Esophagus (tissue), 2 donors: ENCODE results near the gene SUMF1. TPM values are rescaled to one million over a fixed set of nuclear protein-coding genes. Genes with fewer than 3 reads are reported as not detected.

Experiments used
- H3K27ac ChIP-seq, 2 donors: one replicate each; pipeline ENCODE4 v1.5.1; 2013; ENCODE audit warnings: low read depth in 2 of 2, mild to moderate bottlenecking in 2 of 2, inconsistent platforms in 1 of 2, low read length in 1 of 2, moderate library complexity in 1 of 2
- H3K27me3 ChIP-seq, 2 donors: one replicate each; pipeline ENCODE4 v1.6.1; 2013; ENCODE audit warnings: low read length in 2 of 2, control low read depth in 1 of 2, mild to moderate bottlenecking in 1 of 2; ENCODE audit not compliant: insufficient read depth in 2 of 2, control insufficient read depth in 1 of 2
- H3K36me3 ChIP-seq, 2 donors: one replicate each; pipeline ENCODE4 v1.6.1; 2013; ENCODE audit warnings: low read length in 1 of 2; ENCODE audit not compliant: control insufficient read depth in 2 of 2, insufficient read depth in 2 of 2
- H3K4me1 ChIP-seq, 2 donors: one replicate each; pipeline ENCODE4 v1.6.1; 2013; ENCODE audit warnings: low read length in 1 of 2; ENCODE audit not compliant: control insufficient read depth in 2 of 2, insufficient read depth in 2 of 2
- H3K4me3 ChIP-seq, 2 donors: one replicate each; pipeline ENCODE4 v1.5.1; 2013; ENCODE audit warnings: low read length in 2 of 2, mild to moderate bottlenecking in 2 of 2, low read depth in 1 of 2, moderate library complexity in 1 of 2
- H3K9me3 ChIP-seq, 2 donors: one replicate each; pipeline ENCODE4 v1.6.1; 2013; ENCODE audit warnings: mild to moderate bottlenecking in 2 of 2, low read depth in 1 of 2, low read length in 1 of 2, moderate library complexity in 1 of 2; ENCODE audit not compliant: control insufficient read depth in 2 of 2, insufficient read depth in 1 of 2
- whole genome bisulfite sequencing, 2 donors: extraction: QIAGEN DNeasy Blood & Tissue Kit; methylation state at CpG; one replicate each; pipeline ENCODE4 v1.1.7; 2013; 5-methylcytosine and 5-hydroxymethylcytosine counted together
- polyA plus RNA-seq, 2 donors: library from polyadenylated mRNA; stranded (reverse); fragments of 200-250 nt; gene quantifications; one replicate each; pipeline ENCODE4 v1.2.3, GENCODE V29; 2013
- donor health status: healthy with polysubstance abuse.
- donor health status: Bipolar disorder and iron deficiency.

SUMF1 gene
- polyA plus RNA-seq, 2 donors = 14.3 to 21.6 TPM

- H3K36me3 ChIP-seq = no peaks in the 10 kb centered on the region
- H3K4me3 ChIP-seq = peak overlapping the region; percentile 66 to 67
- H3K27me3 ChIP-seq = no peaks in the 10 kb centered on the region
- peak overlapping the region; percentile 65 to 82 for H3K27ac ChIP-seq
- H3K9me3 ChIP-seq = no peaks in the 10 kb centered on the region
- WGBS, 2 donors = 0 to 1% methylated on average over 43 of the region's 43 CpGs
- H3K4me1 ChIP-seq = peaks cover 0 to 3% of the 10 kb centered on the region in 2 donors
These were observed 25.3 kb upstream of the SUMF1 start for GRCh38 chr3:4492208-4493013.

GRCh38 chr3:4491855-4492207, 24.8 kb upstream of the SUMF1 start:
- H3K27me3 ChIP-seq = no peaks in the 10 kb centered on the region
- H3K4me1 ChIP-seq = peaks cover 0 to 3% of the 10 kb centered on the region in 2 donors
- H3K9me3 ChIP-seq = no peaks in the 10 kb centered on the region
- H3K36me3 ChIP-seq = no peaks in the 10 kb centered on the region
- H3K4me3 ChIP-seq = peak overlapping the region in 1 of 2 donors; percentile 66
- H3K27ac ChIP-seq = no peak overlapping the region
- WGBS, 2 donors = 32% methylated on average over 5 of the region's 5 CpGs

GRCh38 chr3:4478261-4478660, 11.2 kb upstream of the SUMF1 start:
- Histone ChIP-seq H3K4me3 (no peak overlapping the region), H3K27me3 (no peaks in the 10 kb centered on the region), H3K9me3 (no peaks in the 10 kb centered on the region), H3K4me1 (no peaks in the 10 kb centered on the region), H3K36me3 (no peaks in the 10 kb centered on the region), H3K27ac (no peak overlapping the region)
- 73 to 76% methylated on average over 3 of the region's 3 CpGs for WGBS, 2 donors

GRCh38 chr3:4476496-4476895, 9.4 kb upstream of the SUMF1 start:
- WGBS, 2 donors = 40% methylated on average over 1 of the region's 1 CpG
- H3K27me3 ChIP-seq = no peaks in the 10 kb centered on the region
- no peaks in the 10 kb centered on the region for H3K36me3 ChIP-seq
- H3K4me3 ChIP-seq = no peak overlapping the region
- H3K9me3 ChIP-seq = no peaks in the 10 kb centered on the region
- no peaks in the 10 kb centered on the region for H3K4me1 ChIP-seq
- H3K27ac ChIP-seq = no peak overlapping the region

- Histone ChIP-seq H3K27ac (no peak overlapping the region), H3K4me1 (no peaks in the 10 kb centered on the region), H3K27me3 (no peaks in the 10 kb centered on the region), H3K9me3 (no peaks in the 10 kb centered on the region), H3K36me3 (no peaks in the 10 kb centered on the region), H3K4me3 (no peak overlapping the region)
These were observed 8.7 kb upstream of the SUMF1 start for GRCh38 chr3:4475804-4476203.

GRCh38 chr3:4474683-4475490, 7.8 kb upstream of the SUMF1 start:
- Histone ChIP-seq H3K27me3 (no peaks in the 10 kb centered on the region), H3K4me1 (no peaks in the 10 kb centered on the region), H3K36me3 (no peaks in the 10 kb centered on the region), H3K9me3 (no peaks in the 10 kb centered on the region), H3K27ac (peak overlapping the region in 1 of 2 donors; percentile 10), H3K4me3 (no peak overlapping the region)
- 53 to 54% methylated on average over 7 of the region's 7 CpGs for WGBS, 2 donors

GRCh38 chr3:4472766-4473165, 5.7 kb upstream of the SUMF1 start:
- Histone ChIP-seq H3K27ac (no peak overlapping the region), H3K27me3 (no peaks in the 10 kb centered on the region), H3K4me3 (no peak overlapping the region), H3K4me1 (no peaks in the 10 kb centered on the region), H3K9me3 (no peaks in the 10 kb centered on the region), H3K36me3 (no peaks in the 10 kb centered on the region)
- 76 to 85% methylated on average over 2 of the region's 2 CpGs for WGBS, 2 donors

- Histone ChIP-seq H3K36me3 (no peaks in the 10 kb centered on the region), H3K27ac (no peak overlapping the region), H3K9me3 (no peaks in the 10 kb centered on the region), H3K4me3 (no peak overlapping the region), H3K4me1 (no peaks in the 10 kb centered on the region), H3K27me3 (no peaks in the 10 kb centered on the region)
- WGBS, 2 donors = 86 to 99% methylated on average over 2 of the region's 2 CpGs
These were observed 5.2 kb upstream of the SUMF1 start for GRCh38 chr3:4472312-4472711.

- H3K4me1 ChIP-seq = no peaks in the 10 kb centered on the region
These were observed 4.8 kb upstream of the SUMF1 start for GRCh38 chr3:4471907-4472306.

More at GRCh38 chr3:4471907-4472306, 4.8 kb upstream of the SUMF1 start:
- WGBS, 2 donors = 36 to 44% methylated on average over 1 of the region's 1 CpG
- H3K27me3 ChIP-seq = no peaks in the 10 kb centered on the region
- H3K36me3 ChIP-seq = no peaks in the 10 kb centered on the region
- H3K4me3 ChIP-seq = no peak overlapping the region
- no peak overlapping the region for H3K27ac ChIP-seq
- H3K9me3 ChIP-seq = no peaks in the 10 kb centered on the region
